Fibroblast of lung (primary cell): ENCODE results near the gene GLG1.
"Not testable (repeated sequence)": the region's sequence is repeated elsewhere in the genome, so short reads cannot be mapped to it uniquely, and the experiment has no call there.

Experiments
- EZH2 ChIP-seq: IDR thresholded peaks from 2 replicates; pipeline ENCODE4 v1.5.1; 2012; ENCODE audit warnings: low read length, control low read depth, mild to moderate bottlenecking; ENCODE audit errors: missing control alignments
- TF ChIP-seq, protein P1 (sequence below), 2 donors: IDR thresholded peaks in 1 of 2; conservative IDR thresholded peaks in 1 of 2; 1 replicate in 1 of 2; 2 replicates in 1 of 2; pipeline ENCODE4 v1.5.1; 2011 to 2012; ENCODE audit warnings: low read length in 2 of 2, control low read depth in 1 of 2, inconsistent platforms in 1 of 2, low read depth in 1 of 2, mild to moderate bottlenecking in 1 of 2

DNA sequence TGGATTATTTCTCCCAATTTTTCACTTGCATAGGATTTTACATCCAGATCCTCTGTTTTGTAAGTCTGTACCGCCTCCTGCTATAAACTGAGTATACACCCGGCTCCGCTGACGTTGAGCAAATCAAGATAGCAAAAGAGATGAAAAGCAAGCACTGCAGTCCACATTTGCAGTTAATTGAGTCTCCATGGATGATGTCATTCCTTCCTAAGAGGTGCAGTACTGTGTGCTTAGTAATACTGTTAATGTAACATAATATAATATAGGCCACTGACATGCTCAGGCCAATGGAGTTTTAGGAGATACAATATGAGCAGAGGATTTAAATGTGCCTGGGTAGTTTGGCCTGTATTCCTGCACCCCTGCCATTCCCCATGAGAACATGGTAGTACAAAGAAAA, 72.3 kb downstream of the GLG1 start:
- TF ChIP-seq, protein P1, sequence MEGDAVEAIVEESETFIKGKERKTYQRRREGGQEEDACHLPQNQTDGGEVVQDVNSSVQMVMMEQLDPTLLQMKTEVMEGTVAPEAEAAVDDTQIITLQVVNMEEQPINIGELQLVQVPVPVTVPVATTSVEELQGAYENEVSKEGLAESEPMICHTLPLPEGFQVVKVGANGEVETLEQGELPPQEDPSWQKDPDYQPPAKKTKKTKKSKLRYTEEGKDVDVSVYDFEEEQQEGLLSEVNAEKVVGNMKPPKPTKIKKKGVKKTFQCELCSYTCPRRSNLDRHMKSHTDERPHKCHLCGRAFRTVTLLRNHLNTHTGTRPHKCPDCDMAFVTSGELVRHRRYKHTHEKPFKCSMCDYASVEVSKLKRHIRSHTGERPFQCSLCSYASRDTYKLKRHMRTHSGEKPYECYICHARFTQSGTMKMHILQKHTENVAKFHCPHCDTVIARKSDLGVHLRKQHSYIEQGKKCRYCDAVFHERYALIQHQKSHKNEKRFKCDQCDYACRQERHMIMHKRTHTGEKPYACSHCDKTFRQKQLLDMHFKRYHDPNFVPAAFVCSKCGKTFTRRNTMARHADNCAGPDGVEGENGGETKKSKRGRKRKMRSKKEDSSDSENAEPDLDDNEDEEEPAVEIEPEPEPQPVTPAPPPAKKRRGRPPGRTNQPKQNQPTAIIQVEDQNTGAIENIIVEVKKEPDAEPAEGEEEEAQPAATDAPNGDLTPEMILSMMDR (conservative IDR thresholded peaks at IDR 0.05 in 1 of 2, IDR thresholded peaks at IDR 0.05 in 1 of 2; ENCODE audit: low read depth in 1 of 2, low read length in 2 of 2): not testable (repeated sequence)
- not testable (repeated sequence) for TF ChIP-seq EZH2
